22Rv1 (cell line): ENCODE data around the gene ASXL2.

Experiments
- ZFX ChIP-seq: fragments of 450-650 bp; IDR thresholded peaks from 2 replicates; pipeline ENCODE4 v1.6.1; 2017; ENCODE audit warnings: antibody characterized with exemption, borderline replicate concordance
- TF ChIP-seq, protein P1 (sequence below): fragments of 450-650 bp; IDR thresholded peaks from 2 replicates; pipeline ENCODE4 v1.5.1; 2017; ENCODE audit warnings: mild to moderate bottlenecking

DNA sequence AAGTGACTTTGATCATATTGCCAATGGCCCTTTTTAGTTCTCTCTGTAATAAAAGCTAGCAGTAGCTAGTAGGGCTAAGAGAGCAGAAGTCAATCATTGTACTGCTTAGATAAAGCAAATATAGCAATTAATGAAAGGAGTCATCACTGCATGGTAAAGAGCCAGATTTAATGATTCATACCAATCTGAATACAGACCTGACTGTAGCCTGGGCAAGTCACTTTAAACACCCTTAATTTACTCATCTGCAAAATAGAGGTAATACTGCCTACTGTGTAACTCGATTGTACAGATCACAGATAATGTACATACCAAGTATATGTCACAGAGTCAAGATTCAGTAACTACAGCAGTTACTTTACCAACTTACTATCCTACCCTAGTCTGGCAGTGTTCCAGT, 63.6 kb downstream of the ASXL2 start:
- TF ChIP-seq, protein P1, sequence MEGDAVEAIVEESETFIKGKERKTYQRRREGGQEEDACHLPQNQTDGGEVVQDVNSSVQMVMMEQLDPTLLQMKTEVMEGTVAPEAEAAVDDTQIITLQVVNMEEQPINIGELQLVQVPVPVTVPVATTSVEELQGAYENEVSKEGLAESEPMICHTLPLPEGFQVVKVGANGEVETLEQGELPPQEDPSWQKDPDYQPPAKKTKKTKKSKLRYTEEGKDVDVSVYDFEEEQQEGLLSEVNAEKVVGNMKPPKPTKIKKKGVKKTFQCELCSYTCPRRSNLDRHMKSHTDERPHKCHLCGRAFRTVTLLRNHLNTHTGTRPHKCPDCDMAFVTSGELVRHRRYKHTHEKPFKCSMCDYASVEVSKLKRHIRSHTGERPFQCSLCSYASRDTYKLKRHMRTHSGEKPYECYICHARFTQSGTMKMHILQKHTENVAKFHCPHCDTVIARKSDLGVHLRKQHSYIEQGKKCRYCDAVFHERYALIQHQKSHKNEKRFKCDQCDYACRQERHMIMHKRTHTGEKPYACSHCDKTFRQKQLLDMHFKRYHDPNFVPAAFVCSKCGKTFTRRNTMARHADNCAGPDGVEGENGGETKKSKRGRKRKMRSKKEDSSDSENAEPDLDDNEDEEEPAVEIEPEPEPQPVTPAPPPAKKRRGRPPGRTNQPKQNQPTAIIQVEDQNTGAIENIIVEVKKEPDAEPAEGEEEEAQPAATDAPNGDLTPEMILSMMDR: no peak
- no peak for TF ChIP-seq ZFX
